ENCODE measurements around the gene KCP.

GRCh38 chr7:128916643-128916915 is 6.1 kb upstream of the KCP start:
- no peak for TF ChIP-seq CTCF (optimal IDR thresholded peaks at IDR 0.05 in 1 of 3, IDR thresholded peaks at IDR 0.05 in 1 of 3, conservative IDR thresholded peaks at IDR 0.05 in 1 of 3; ENCODE audit: extremely low read depth in 1 of 3, insufficient read depth in 2 of 3, low read length in 3 of 3)
- TF ChIP-seq EZH2 (IDR thresholded peaks at IDR 0.05; ENCODE audit: low read length): no peak

Data from keratinocyte (primary cell).